ENCODE results near the gene OR2A1. TPM values are rescaled to one million over a fixed set of nuclear protein-coding genes. Genes with fewer than 3 reads are reported as not detected.
"Not testable (repeated sequence)": the region's sequence is repeated elsewhere in the genome, so short reads cannot be mapped to it uniquely, and the experiment has no call there.

OR2A1 gene
- total and polyA plus RNA-seq, 2 of the 8 experiments (the other 6 are each of a cell fraction or from before 2014, with no cell fraction given), result 0.05 TPM; not detected in 1

DNA sequence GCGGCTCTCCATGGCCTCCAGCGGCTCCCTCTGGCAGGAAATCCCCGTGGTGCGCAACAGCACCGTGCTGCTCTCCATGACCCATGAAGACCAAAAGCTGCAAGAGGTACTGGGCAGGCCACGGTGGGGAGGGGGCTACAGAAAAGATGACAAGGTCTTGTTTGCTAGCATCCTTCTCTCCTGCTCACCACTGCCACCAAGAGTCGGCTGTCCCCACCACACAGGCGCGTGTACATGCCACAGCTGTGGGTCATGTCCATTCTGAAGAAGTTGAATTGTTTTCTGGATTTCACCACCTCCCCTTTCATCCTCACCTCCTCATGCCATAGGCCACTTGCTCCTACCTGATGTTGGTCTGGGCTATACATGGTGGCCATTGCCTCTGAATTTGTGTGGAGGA lies 55.0 kb downstream of the OR2A1 start:
- H2BK120ac ChIP-seq (replicated peaks; ENCODE audit: low read depth, low read length); H3K27me3 ChIP-seq (replicated peaks in 1 of 4; ENCODE audit: control insufficient read depth in 3 of 4, extremely low read depth in 1 of 4, insufficient read depth in 3 of 4, low read length in 3 of 4); H2BK15ac ChIP-seq (ENCODE audit: low read length); H3K4me1 ChIP-seq (replicated peaks in 1 of 4; ENCODE audit: control insufficient read depth in 3 of 4, insufficient read depth in 4 of 4, low read length in 3 of 4); H3K56ac ChIP-seq (replicated peaks; ENCODE audit: insufficient read length, low read depth, low read length); H4K5ac ChIP-seq (ENCODE audit: insufficient read length, low read depth, low read length); FAIRE-seq; H3K9me3 ChIP-seq (ENCODE audit: insufficient read depth in 2 of 2, low read depth in 1 of 2, low read length in 1 of 2); H2BK20ac ChIP-seq (ENCODE audit: low read length); H3K4me3 ChIP-seq (ENCODE audit: extremely low read depth in 1 of 4, insufficient read depth in 2 of 4, low read depth in 3 of 4, low read length in 4 of 4); H2AFZ ChIP-seq (ENCODE audit: low read length); H3K79me1 ChIP-seq (ENCODE audit: low read depth, low read length); H3K4ac ChIP-seq (replicated peaks; ENCODE audit: insufficient read length, low read depth, low read length); CTCF ChIA-PET (ENCODE audit: partially characterized antibody); DNase-seq (ENCODE audit: low read depth in 1 of 2, low spot score in 2 of 2); H3K14ac ChIP-seq (ENCODE audit: insufficient read length); H4K20me1 ChIP-seq (replicated peaks in 1 of 2; ENCODE audit: control insufficient read depth in 1 of 2, insufficient read depth in 2 of 2, low read length in 2 of 2); H2AK5ac ChIP-seq (ENCODE audit: low read depth, low read length); H4K91ac ChIP-seq (replicated peaks; ENCODE audit: insufficient read length, low read length); H3K4me2 ChIP-seq (ENCODE audit: insufficient read depth in 1 of 2, low read depth in 2 of 2, low read length in 2 of 2); H3K79me2 ChIP-seq (ENCODE audit: control insufficient read depth in 1 of 2, insufficient read depth in 2 of 2, low read length in 2 of 2); H3K9ac ChIP-seq (replicated peaks in 1 of 4; ENCODE audit: extremely low read depth in 1 of 4, low read depth in 3 of 4, low read length in 3 of 4); H4K8ac ChIP-seq (ENCODE audit: extremely low read depth, insufficient read depth, low read length); POLR2A ChIA-PET (ENCODE audit: partially characterized antibody); H2BK12ac ChIP-seq (ENCODE audit: low read depth, low read length); H3K23me2 ChIP-seq (ENCODE audit: low read depth, low read length); H3K18ac ChIP-seq (ENCODE audit: extremely low read depth, low read length); H3K23ac ChIP-seq (ENCODE audit: insufficient read length); H3K27ac ChIP-seq (ENCODE audit: low read depth, low read length); H3K36me3 ChIP-seq (ENCODE audit: control insufficient read depth in 2 of 4, insufficient read depth in 4 of 4, low read length in 3 of 4); H2BK5ac ChIP-seq (ENCODE audit: low read depth, low read length): not testable (repeated sequence)
- no CpG with 5 or more reads among the region's 9 CpGs for WGBS, 2 experiments (ENCODE audit: extremely low coverage in 1 of 2, insufficient coverage in 1 of 2, insufficient read length in 1 of 2, insufficient replicate concordance in 2 of 2, low coverage in 1 of 2, low lambda C conversion rate in 2 of 2, missing lambda C conversion rate in 1 of 2)

DNA sequence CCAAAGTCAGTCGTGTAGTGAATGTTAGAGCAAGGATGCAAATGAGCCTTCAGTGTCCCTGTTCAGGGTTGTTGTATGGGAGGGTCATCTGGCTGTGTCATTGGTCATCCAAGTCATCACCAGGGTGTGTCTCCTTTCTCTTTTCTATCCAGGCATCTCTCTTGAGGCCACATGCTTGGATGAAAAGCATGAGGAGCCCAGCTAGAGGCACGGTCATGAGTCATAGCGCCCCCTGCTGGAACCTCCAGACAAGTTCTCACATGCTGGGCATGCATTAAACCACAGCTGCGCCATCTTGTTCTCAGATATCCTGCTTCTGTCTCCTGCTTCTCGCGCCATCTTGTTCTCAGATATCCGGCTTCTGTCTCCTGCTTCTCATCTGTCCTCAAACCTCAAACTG lies 57.0 kb downstream of the OR2A1 start:
- H2BK120ac ChIP-seq (replicated peaks; ENCODE audit: low read depth, low read length); H2BK20ac ChIP-seq (ENCODE audit: low read length); H3K4me3 ChIP-seq (ENCODE audit: extremely low read depth in 1 of 4, insufficient read depth in 2 of 4, low read depth in 3 of 4, low read length in 4 of 4); H4K20me1 ChIP-seq (replicated peaks in 1 of 2; ENCODE audit: control insufficient read depth in 1 of 2, insufficient read depth in 2 of 2, low read length in 2 of 2); H4K5ac ChIP-seq (ENCODE audit: insufficient read length, low read depth, low read length); H3K23ac ChIP-seq (ENCODE audit: insufficient read length); H3K18ac ChIP-seq (ENCODE audit: extremely low read depth, low read length); H3K56ac ChIP-seq (replicated peaks; ENCODE audit: insufficient read length, low read depth, low read length); H3K9me3 ChIP-seq (ENCODE audit: insufficient read depth in 2 of 2, low read depth in 1 of 2, low read length in 1 of 2); H3K4ac ChIP-seq (replicated peaks; ENCODE audit: insufficient read length, low read depth, low read length); H3K27ac ChIP-seq (ENCODE audit: low read depth, low read length); H3K14ac ChIP-seq (ENCODE audit: insufficient read length); H2BK15ac ChIP-seq (ENCODE audit: low read length); H3K9ac ChIP-seq (replicated peaks in 1 of 4; ENCODE audit: extremely low read depth in 1 of 4, low read depth in 3 of 4, low read length in 3 of 4); CTCF ChIA-PET (ENCODE audit: partially characterized antibody); H3K27me3 ChIP-seq (replicated peaks in 1 of 4; ENCODE audit: control insufficient read depth in 3 of 4, extremely low read depth in 1 of 4, insufficient read depth in 3 of 4, low read length in 3 of 4); H2BK5ac ChIP-seq (ENCODE audit: low read depth, low read length); H2AK5ac ChIP-seq (ENCODE audit: low read depth, low read length); H3K79me1 ChIP-seq (ENCODE audit: low read depth, low read length); FAIRE-seq; H2AFZ ChIP-seq (ENCODE audit: low read length); H3K36me3 ChIP-seq (ENCODE audit: control insufficient read depth in 2 of 4, insufficient read depth in 4 of 4, low read length in 3 of 4); H3K4me1 ChIP-seq (replicated peaks in 1 of 4; ENCODE audit: control insufficient read depth in 3 of 4, insufficient read depth in 4 of 4, low read length in 3 of 4); H3K23me2 ChIP-seq (ENCODE audit: low read depth, low read length); H3K79me2 ChIP-seq (ENCODE audit: control insufficient read depth in 1 of 2, insufficient read depth in 2 of 2, low read length in 2 of 2); H4K91ac ChIP-seq (replicated peaks; ENCODE audit: insufficient read length, low read length); POLR2A ChIA-PET (ENCODE audit: partially characterized antibody); DNase-seq (ENCODE audit: low read depth in 1 of 2, low spot score in 2 of 2); H2BK12ac ChIP-seq (ENCODE audit: low read depth, low read length); H4K8ac ChIP-seq (ENCODE audit: extremely low read depth, insufficient read depth, low read length); H3K4me2 ChIP-seq (ENCODE audit: insufficient read depth in 1 of 2, low read depth in 2 of 2, low read length in 2 of 2): not testable (repeated sequence)
- 100% methylated on average over 3 of the region's 7 CpGs; no CpG with 5 or more reads in 1 of the 2 experiments for WGBS, 2 experiments (ENCODE audit: extremely low coverage in 1 of 2, insufficient coverage in 1 of 2, insufficient read length in 1 of 2, insufficient replicate concordance in 2 of 2, low coverage in 1 of 2, low lambda C conversion rate in 2 of 2, missing lambda C conversion rate in 1 of 2)
